WTC11 (cell line): Measurements from ENCODE around the gene GPR176. TPM values are rescaled to one million over a fixed set of nuclear protein-coding genes. Genes with fewer than 3 reads are reported as not detected.

ENCODE experiments used
- ATAC-seq: fragments of 200-7000 bp; cut with Tn5 transposase; 2 replicates; pipeline ENCODE4 v1.10.0; 2021; ENCODE audit warnings: mild to moderate bottlenecking, moderate library complexity
- CTCF ChIA-PET: fragments of 300-600 bp; sonication (Branson Sonifier 250); formaldehyde crosslinking; loops from one replicate; lab custom pipeline; 2021; ENCODE audit warnings: antibody characterized with exemption; lab: Charles Lee
- POLR2A ChIA-PET: fragments of 350-600 bp; sonication (Branson Sonifier 250); formaldehyde crosslinking; loops from one replicate; lab custom pipeline; 2021; ENCODE audit warnings: antibody characterized with exemption; lab: Charles Lee
- DNase-seq: peaks from one replicate; pipeline ENCODE4 v3.0.0; 2021; ENCODE audit warnings: low spot score
- H3K27ac Mint-ChIP-seq: 2 replicates; pipeline ENCODE4 v1.8.0; 2021; ENCODE audit warnings: mixed read lengths
- H3K27me3 Mint-ChIP-seq: 2 replicates; pipeline ENCODE4 v1.8.0; 2021; ENCODE audit warnings: low read depth, mild to moderate bottlenecking, moderate library complexity, mixed read lengths
- H3K36me3 Mint-ChIP-seq: 2 replicates; pipeline ENCODE4 v1.8.0; 2021; ENCODE audit warnings: mixed read lengths
- H3K4me1 Mint-ChIP-seq: 2 replicates; pipeline ENCODE4 v1.8.0; 2022; ENCODE audit warnings: mixed read lengths
- H3K4me3 Mint-ChIP-seq: 2 replicates; pipeline ENCODE4 v1.8.0; 2021; ENCODE audit warnings: mild to moderate bottlenecking, moderate library complexity, mixed read lengths
- H3K9me3 Mint-ChIP-seq: 2 replicates; pipeline ENCODE4 v1.8.0; 2021; ENCODE audit warnings: mixed read lengths
- CREM ChIP-seq: sonication (generic); formaldehyde crosslinking; IDR thresholded peaks from 2 replicates; pipeline ENCODE4 v1.8.1; 2022; ENCODE audit warnings: mild to moderate bottlenecking, missing genetic modification reagents, moderate library complexity
- SMAD4 ChIP-seq: sonication (generic); formaldehyde crosslinking; IDR thresholded peaks from 2 replicates; pipeline ENCODE4 v1.8.0; 2022; ENCODE audit warnings: mild to moderate bottlenecking, missing genetic modification reagents
- ZNF219 ChIP-seq: sonication (generic); formaldehyde crosslinking; IDR thresholded peaks from 2 replicates; pipeline ENCODE4 v1.8.0; 2023; ENCODE audit warnings: missing genetic modification reagents, mild to moderate bottlenecking, borderline replicate concordance
- total RNA-seq: library from RNA; stranded (reverse); gene quantifications from 3 replicates; pipeline ENCODE4 v1.2.3, GENCODE V29; 2021
- TF ChIP-seq, protein P1 (sequence below): sonication (generic); formaldehyde crosslinking; IDR thresholded peaks from 2 replicates; pipeline ENCODE4 v1.8.0; 2022; ENCODE audit warnings: mild to moderate bottlenecking, missing genetic modification reagents
- TF ChIP-seq, protein P2 (sequence below): sonication (generic); formaldehyde crosslinking; IDR thresholded peaks from 2 replicates; pipeline ENCODE4 v1.8.0; 2022; ENCODE audit warnings: mild to moderate bottlenecking, missing genetic modification reagents
- TF ChIP-seq, protein P3 (sequence below): sonication (generic); formaldehyde crosslinking; IDR thresholded peaks from 2 replicates; pipeline ENCODE4 v1.8.0; 2022; ENCODE audit warnings: mild to moderate bottlenecking, missing genetic modification reagents
- TF ChIP-seq, protein P4 (sequence below): sonication (generic); formaldehyde crosslinking; IDR thresholded peaks from 2 replicates; pipeline ENCODE4 v1.8.0; 2023; ENCODE audit warnings: missing genetic modification reagents, mild to moderate bottlenecking, borderline replicate concordance
- TF ChIP-seq, protein P5 (sequence below): sonication (generic); formaldehyde crosslinking; IDR thresholded peaks from 2 replicates; pipeline ENCODE4 v1.8.0; 2023; ENCODE audit warnings: mild to moderate bottlenecking, missing genetic modification reagents
- TF ChIP-seq, protein P6 (sequence below): sonication (generic); formaldehyde crosslinking; IDR thresholded peaks from 2 replicates; pipeline ENCODE4 v1.8.1; 2022; ENCODE audit warnings: mild to moderate bottlenecking, missing genetic modification reagents, moderate library complexity, borderline replicate concordance
- TF ChIP-seq, protein P7 (sequence below): fragments of 250-450 bp; sonication (Bioruptor Pico); IDR thresholded peaks from 2 replicates; pipeline ENCODE4 v1.9.0; 2021; ENCODE audit warnings: mild to moderate bottlenecking, borderline replicate concordance

GPR176 gene
- total RNA-seq, 1 experiment from 2014 or later: 117 TPM

DNA sequence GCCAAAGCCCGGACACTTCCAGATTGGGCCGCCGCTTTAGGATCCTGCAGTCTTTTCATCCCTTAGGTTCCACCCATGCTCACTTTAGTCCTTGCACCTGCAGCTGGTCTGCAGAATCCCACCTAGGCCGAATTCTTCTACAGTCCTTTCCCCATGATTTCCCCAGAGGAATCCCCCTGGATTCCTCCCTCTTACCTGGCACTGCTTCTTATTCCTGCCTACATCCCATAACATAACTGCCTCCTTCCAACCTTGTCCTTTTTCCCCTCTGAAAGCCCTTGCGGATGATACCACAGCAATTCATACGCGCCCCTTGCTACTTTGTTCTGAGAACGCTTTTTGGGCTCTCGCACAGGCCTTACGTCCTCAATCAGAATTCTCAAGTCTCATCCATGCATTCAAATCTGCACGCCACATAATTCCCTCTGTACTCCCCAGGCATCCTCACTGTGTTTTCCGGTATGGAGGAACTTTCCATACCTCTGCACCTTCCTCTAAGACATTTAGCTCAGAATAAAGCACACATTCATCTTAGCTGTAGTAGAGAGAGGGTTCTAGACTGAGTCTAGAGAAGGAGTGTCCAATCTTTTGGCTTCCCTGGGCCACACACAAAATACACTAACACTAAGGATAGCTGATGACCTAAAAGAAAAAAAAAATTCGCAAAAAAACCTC lies 14.5 kb upstream of the GPR176 start:
- ChIA-PET POLR2A (interaction anchor here (0.9 to 2.0 kb wide), 5 partner anchors 8 to 152 kb away, joined by 3 to 16 read pairs (median 4); partner anchors contain the start of genes FSIP1 and GPR176), CTCF (interaction anchor here (0.6 to 3.3 kb wide), 8 partner anchors 9 to 340 kb away, joined by 3 to 21 read pairs (median 4); no protein-coding TSS in a partner anchor)
- H3K4me1 Mint-ChIP-seq: peaks cover 52% of the 10 kb centered on the region
- DNase-seq (no peak), ATAC-seq (peak; percentile 1; the same call in 1 of the 2 replicates)
- peak overlapping the region; percentile 78 for H3K27ac Mint-ChIP-seq
- peak overlapping the region; percentile 89 for H3K4me3 Mint-ChIP-seq
- TF ChIP-seq ZNF219: 0 out of 2 replicates have a peak, but pooled peaks have one; percentile 18
- TF ChIP-seq, protein P1, sequence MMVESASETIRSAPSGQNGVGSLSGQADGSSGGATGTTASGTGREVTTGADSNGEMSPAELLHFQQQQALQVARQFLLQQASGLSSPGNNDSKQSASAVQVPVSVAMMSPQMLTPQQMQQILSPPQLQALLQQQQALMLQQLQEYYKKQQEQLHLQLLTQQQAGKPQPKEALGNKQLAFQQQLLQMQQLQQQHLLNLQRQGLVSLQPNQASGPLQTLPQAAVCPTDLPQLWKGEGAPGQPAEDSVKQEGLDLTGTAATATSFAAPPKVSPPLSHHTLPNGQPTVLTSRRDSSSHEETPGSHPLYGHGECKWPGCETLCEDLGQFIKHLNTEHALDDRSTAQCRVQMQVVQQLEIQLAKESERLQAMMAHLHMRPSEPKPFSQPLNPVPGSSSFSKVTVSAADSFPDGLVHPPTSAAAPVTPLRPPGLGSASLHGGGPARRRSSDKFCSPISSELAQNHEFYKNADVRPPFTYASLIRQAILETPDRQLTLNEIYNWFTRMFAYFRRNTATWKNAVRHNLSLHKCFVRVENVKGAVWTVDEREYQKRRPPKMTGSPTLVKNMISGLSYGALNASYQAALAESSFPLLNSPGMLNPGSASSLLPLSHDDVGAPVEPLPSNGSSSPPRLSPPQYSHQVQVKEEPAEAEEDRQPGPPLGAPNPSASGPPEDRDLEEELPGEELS (CRISPR knock-in tag): 0 out of 2 replicates have a peak, but pooled peaks have one; percentile 5
- TF ChIP-seq, protein P2, sequence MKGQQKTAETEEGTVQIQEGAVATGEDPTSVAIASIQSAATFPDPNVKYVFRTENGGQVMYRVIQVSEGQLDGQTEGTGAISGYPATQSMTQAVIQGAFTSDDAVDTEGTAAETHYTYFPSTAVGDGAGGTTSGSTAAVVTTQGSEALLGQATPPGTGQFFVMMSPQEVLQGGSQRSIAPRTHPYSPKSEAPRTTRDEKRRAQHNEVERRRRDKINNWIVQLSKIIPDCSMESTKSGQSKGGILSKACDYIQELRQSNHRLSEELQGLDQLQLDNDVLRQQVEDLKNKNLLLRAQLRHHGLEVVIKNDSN (CRISPR knock-in tag): peak; percentile 11; the same call in 1 of the 2 replicates
- TF ChIP-seq, protein P3, sequence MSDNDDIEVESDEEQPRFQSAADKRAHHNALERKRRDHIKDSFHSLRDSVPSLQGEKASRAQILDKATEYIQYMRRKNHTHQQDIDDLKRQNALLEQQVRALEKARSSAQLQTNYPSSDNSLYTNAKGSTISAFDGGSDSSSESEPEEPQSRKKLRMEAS (CRISPR knock-in tag): peak; percentile 10; the same call in 1 of the 2 replicates
- TF ChIP-seq SMAD4: 0 out of 2 replicates have a peak, but pooled peaks have one; percentile 8
- TF ChIP-seq, protein P4, sequence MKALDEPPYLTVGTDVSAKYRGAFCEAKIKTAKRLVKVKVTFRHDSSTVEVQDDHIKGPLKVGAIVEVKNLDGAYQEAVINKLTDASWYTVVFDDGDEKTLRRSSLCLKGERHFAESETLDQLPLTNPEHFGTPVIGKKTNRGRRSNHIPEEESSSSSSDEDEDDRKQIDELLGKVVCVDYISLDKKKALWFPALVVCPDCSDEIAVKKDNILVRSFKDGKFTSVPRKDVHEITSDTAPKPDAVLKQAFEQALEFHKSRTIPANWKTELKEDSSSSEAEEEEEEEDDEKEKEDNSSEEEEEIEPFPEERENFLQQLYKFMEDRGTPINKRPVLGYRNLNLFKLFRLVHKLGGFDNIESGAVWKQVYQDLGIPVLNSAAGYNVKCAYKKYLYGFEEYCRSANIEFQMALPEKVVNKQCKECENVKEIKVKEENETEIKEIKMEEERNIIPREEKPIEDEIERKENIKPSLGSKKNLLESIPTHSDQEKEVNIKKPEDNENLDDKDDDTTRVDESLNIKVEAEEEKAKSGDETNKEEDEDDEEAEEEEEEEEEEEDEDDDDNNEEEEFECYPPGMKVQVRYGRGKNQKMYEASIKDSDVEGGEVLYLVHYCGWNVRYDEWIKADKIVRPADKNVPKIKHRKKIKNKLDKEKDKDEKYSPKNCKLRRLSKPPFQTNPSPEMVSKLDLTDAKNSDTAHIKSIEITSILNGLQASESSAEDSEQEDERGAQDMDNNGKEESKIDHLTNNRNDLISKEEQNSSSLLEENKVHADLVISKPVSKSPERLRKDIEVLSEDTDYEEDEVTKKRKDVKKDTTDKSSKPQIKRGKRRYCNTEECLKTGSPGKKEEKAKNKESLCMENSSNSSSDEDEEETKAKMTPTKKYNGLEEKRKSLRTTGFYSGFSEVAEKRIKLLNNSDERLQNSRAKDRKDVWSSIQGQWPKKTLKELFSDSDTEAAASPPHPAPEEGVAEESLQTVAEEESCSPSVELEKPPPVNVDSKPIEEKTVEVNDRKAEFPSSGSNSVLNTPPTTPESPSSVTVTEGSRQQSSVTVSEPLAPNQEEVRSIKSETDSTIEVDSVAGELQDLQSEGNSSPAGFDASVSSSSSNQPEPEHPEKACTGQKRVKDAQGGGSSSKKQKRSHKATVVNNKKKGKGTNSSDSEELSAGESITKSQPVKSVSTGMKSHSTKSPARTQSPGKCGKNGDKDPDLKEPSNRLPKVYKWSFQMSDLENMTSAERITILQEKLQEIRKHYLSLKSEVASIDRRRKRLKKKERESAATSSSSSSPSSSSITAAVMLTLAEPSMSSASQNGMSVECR (CRISPR knock-in tag): peak; percentile 14; the same call in 1 of the 2 replicates
- TF ChIP-seq, protein P5, sequence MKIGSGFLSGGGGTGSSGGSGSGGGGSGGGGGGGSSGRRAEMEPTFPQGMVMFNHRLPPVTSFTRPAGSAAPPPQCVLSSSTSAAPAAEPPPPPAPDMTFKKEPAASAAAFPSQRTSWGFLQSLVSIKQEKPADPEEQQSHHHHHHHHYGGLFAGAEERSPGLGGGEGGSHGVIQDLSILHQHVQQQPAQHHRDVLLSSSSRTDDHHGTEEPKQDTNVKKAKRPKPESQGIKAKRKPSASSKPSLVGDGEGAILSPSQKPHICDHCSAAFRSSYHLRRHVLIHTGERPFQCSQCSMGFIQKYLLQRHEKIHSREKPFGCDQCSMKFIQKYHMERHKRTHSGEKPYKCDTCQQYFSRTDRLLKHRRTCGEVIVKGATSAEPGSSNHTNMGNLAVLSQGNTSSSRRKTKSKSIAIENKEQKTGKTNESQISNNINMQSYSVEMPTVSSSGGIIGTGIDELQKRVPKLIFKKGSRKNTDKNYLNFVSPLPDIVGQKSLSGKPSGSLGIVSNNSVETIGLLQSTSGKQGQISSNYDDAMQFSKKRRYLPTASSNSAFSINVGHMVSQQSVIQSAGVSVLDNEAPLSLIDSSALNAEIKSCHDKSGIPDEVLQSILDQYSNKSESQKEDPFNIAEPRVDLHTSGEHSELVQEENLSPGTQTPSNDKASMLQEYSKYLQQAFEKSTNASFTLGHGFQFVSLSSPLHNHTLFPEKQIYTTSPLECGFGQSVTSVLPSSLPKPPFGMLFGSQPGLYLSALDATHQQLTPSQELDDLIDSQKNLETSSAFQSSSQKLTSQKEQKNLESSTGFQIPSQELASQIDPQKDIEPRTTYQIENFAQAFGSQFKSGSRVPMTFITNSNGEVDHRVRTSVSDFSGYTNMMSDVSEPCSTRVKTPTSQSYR (CRISPR knock-in tag): no peak
- TF ChIP-seq, protein P6, sequence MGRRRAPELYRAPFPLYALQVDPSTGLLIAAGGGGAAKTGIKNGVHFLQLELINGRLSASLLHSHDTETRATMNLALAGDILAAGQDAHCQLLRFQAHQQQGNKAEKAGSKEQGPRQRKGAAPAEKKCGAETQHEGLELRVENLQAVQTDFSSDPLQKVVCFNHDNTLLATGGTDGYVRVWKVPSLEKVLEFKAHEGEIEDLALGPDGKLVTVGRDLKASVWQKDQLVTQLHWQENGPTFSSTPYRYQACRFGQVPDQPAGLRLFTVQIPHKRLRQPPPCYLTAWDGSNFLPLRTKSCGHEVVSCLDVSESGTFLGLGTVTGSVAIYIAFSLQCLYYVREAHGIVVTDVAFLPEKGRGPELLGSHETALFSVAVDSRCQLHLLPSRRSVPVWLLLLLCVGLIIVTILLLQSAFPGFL (CRISPR knock-in tag): no peak
- H3K36me3 Mint-ChIP-seq: peaks cover 15% of the 10 kb centered on the region
- no peaks in the 10 kb centered on the region for H3K9me3 Mint-ChIP-seq
- H3K27me3 Mint-ChIP-seq: no peaks in the 10 kb centered on the region

DNA sequence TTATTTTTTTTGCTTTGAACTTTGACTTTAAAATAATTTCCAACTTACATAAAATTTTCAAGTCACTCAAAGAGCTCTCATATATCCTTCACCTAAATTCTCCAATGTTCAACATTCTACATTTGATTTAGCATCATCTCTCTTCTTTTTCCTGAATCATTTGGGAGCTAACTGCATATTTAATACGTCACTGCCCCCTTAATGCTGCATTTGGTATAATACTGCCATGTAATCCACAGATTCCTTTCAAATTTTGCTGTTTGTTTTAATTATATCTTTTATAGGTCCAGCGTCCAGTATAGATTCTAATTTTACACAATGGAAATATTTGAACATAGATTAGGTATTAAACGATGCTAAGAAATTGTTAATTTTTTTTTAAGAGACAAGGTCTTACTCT lies 11.5 kb upstream of the GPR176 start:
- CTCF ChIA-PET: no interaction called here
- Mint-ChIP-seq H3K27me3 (no peaks in the 10 kb centered on the region), H3K27ac (no peak overlapping the region), H3K36me3 (peaks cover 5% of the 10 kb centered on the region), H3K9me3 (no peaks in the 10 kb centered on the region), H3K4me3 (no peak overlapping the region), H3K4me1 (peaks cover 30% of the 10 kb centered on the region)
- TF ChIP-seq, protein P3 (CRISPR knock-in tag): no peak
- TF ChIP-seq CREM (CRISPR knock-in tag): no peak
- TF ChIP-seq, protein P7, sequence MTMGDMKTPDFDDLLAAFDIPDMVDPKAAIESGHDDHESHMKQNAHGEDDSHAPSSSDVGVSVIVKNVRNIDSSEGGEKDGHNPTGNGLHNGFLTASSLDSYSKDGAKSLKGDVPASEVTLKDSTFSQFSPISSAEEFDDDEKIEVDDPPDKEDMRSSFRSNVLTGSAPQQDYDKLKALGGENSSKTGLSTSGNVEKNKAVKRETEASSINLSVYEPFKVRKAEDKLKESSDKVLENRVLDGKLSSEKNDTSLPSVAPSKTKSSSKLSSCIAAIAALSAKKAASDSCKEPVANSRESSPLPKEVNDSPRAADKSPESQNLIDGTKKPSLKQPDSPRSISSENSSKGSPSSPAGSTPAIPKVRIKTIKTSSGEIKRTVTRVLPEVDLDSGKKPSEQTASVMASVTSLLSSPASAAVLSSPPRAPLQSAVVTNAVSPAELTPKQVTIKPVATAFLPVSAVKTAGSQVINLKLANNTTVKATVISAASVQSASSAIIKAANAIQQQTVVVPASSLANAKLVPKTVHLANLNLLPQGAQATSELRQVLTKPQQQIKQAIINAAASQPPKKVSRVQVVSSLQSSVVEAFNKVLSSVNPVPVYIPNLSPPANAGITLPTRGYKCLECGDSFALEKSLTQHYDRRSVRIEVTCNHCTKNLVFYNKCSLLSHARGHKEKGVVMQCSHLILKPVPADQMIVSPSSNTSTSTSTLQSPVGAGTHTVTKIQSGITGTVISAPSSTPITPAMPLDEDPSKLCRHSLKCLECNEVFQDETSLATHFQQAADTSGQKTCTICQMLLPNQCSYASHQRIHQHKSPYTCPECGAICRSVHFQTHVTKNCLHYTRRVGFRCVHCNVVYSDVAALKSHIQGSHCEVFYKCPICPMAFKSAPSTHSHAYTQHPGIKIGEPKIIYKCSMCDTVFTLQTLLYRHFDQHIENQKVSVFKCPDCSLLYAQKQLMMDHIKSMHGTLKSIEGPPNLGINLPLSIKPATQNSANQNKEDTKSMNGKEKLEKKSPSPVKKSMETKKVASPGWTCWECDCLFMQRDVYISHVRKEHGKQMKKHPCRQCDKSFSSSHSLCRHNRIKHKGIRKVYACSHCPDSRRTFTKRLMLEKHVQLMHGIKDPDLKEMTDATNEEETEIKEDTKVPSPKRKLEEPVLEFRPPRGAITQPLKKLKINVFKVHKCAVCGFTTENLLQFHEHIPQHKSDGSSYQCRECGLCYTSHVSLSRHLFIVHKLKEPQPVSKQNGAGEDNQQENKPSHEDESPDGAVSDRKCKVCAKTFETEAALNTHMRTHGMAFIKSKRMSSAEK (CRISPR knock-in tag): no peak
- DNase-seq (no peak), ATAC-seq (no peak)
- POLR2A ChIA-PET: no interaction called here
